ENCODE data around the gene OLIG3. TPM values are rescaled to one million over a fixed set of nuclear protein-coding genes. Genes with fewer than 3 reads are reported as not detected.

The OLIG3 gene
- total and polyA plus RNA-seq, 4 donors = not detected

- WGBS = 64% methylated on average over 4 of the region's 4 CpGs
- H3K4me1 ChIP-seq (ENCODE audit: control insufficient read depth in 4 of 4, insufficient read depth in 4 of 4, low read length in 3 of 4) = peaks cover 0 to 13% (median 1%) of the 10 kb centered on the region in 4 donors
Observed at GRCh38 chr6:137490961-137491360, 3.2 kb downstream of the OLIG3 start.

GRCh38 chr6:137490006-137490905 is 3.9 kb downstream of the OLIG3 start:
- Histone ChIP-seq H3K9me3 (ENCODE audit: control insufficient read depth in 4 of 4, low read length in 3 of 4) (peaks cover 0 to 9% (median 1%) of the 10 kb centered on the region in 4 donors), H3K27ac (ENCODE audit: low read depth in 1 of 2, low read length in 2 of 2) (no peak overlapping the region), H3K4me1 (ENCODE audit: control insufficient read depth in 4 of 4, insufficient read depth in 4 of 4, low read length in 3 of 4) (peaks cover 0 to 13% (median 1%) of the 10 kb centered on the region in 4 donors), H3K27me3 (ENCODE audit: control insufficient read depth in 4 of 4, insufficient read depth in 4 of 4, low read length in 3 of 4) (peaks cover 9 to 54% (median 31%) of the 10 kb centered on the region in 4 donors), H3K4me3 (ENCODE audit: low read depth in 1 of 3, low read length in 3 of 3) (no peak overlapping the region), H3K36me3 (ENCODE audit: control insufficient read depth in 4 of 4, insufficient read depth in 3 of 4, low read depth in 1 of 4, low read length in 3 of 4) (no peaks in the 10 kb centered on the region), H3K9ac (ENCODE audit: low read depth in 1 of 2, low read length in 2 of 2) (no peak overlapping the region)
- WGBS = 30% methylated on average over 19 of the region's 19 CpGs
- TF ChIP-seq EGR1 (IDR thresholded peaks at IDR 0.05; ENCODE audit: low read depth in 2 of 2) (no peak), SP1 (IDR thresholded peaks at IDR 0.05) (no peak), FOXA1 (IDR thresholded peaks at IDR 0.05) (no peak), FOXA2 (IDR thresholded peaks at IDR 0.05) (no peak), HNF4A (conservative IDR thresholded peaks at IDR 0.05) (no peak), RAD21 (IDR thresholded peaks at IDR 0.05) (no peak), RXRA (IDR thresholded peaks at IDR 0.05) (no peak), YY1 (IDR thresholded peaks at IDR 0.05) (no peak), TAF1 (conservative IDR thresholded peaks at IDR 0.05) (no peak), JUND (IDR thresholded peaks at IDR 0.05) (no peak)
- TF ChIP-seq, protein P1, sequence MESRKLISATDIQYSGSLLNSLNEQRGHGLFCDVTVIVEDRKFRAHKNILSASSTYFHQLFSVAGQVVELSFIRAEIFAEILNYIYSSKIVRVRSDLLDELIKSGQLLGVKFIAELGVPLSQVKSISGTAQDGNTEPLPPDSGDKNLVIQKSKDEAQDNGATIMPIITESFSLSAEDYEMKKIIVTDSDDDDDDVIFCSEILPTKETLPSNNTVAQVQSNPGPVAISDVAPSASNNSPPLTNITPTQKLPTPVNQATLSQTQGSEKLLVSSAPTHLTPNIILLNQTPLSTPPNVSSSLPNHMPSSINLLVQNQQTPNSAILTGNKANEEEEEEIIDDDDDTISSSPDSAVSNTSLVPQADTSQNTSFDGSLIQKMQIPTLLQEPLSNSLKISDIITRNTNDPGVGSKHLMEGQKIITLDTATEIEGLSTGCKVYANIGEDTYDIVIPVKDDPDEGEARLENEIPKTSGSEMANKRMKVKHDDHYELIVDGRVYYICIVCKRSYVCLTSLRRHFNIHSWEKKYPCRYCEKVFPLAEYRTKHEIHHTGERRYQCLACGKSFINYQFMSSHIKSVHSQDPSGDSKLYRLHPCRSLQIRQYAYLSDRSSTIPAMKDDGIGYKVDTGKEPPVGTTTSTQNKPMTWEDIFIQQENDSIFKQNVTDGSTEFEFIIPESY (IDR thresholded peaks at IDR 0.05) = no peak
- TF ChIP-seq, protein P2, sequence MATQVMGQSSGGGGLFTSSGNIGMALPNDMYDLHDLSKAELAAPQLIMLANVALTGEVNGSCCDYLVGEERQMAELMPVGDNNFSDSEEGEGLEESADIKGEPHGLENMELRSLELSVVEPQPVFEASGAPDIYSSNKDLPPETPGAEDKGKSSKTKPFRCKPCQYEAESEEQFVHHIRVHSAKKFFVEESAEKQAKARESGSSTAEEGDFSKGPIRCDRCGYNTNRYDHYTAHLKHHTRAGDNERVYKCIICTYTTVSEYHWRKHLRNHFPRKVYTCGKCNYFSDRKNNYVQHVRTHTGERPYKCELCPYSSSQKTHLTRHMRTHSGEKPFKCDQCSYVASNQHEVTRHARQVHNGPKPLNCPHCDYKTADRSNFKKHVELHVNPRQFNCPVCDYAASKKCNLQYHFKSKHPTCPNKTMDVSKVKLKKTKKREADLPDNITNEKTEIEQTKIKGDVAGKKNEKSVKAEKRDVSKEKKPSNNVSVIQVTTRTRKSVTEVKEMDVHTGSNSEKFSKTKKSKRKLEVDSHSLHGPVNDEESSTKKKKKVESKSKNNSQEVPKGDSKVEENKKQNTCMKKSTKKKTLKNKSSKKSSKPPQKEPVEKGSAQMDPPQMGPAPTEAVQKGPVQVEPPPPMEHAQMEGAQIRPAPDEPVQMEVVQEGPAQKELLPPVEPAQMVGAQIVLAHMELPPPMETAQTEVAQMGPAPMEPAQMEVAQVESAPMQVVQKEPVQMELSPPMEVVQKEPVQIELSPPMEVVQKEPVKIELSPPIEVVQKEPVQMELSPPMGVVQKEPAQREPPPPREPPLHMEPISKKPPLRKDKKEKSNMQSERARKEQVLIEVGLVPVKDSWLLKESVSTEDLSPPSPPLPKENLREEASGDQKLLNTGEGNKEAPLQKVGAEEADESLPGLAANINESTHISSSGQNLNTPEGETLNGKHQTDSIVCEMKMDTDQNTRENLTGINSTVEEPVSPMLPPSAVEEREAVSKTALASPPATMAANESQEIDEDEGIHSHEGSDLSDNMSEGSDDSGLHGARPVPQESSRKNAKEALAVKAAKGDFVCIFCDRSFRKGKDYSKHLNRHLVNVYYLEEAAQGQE (IDR thresholded peaks at IDR 0.05) = no peak
- TF ChIP-seq, protein P3, sequence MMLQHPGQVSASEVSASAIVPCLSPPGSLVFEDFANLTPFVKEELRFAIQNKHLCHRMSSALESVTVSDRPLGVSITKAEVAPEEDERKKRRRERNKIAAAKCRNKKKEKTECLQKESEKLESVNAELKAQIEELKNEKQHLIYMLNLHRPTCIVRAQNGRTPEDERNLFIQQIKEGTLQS (IDR thresholded peaks at IDR 0.05) = no peak
- TF ChIP-seq, protein P4, sequence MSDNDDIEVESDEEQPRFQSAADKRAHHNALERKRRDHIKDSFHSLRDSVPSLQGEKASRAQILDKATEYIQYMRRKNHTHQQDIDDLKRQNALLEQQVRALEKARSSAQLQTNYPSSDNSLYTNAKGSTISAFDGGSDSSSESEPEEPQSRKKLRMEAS (IDR thresholded peaks at IDR 0.05) = no peak
- no peak for DNase-seq (ENCODE audit: low spot score)

More at GRCh38 chr6:137490961-137491360, 3.2 kb downstream of the OLIG3 start:
- DNase-seq (ENCODE audit: low spot score) = no peak
- TF ChIP-seq JUND (IDR thresholded peaks at IDR 0.05) = no peak
- TF ChIP-seq TAF1 (conservative IDR thresholded peaks at IDR 0.05) = no peak
- no peak for TF ChIP-seq EGR1 (IDR thresholded peaks at IDR 0.05; ENCODE audit: low read depth in 2 of 2)
- TF ChIP-seq HNF4A (conservative IDR thresholded peaks at IDR 0.05) = no peak
- TF ChIP-seq, protein P1 (IDR thresholded peaks at IDR 0.05) = no peak
- TF ChIP-seq HNF4G (IDR thresholded peaks at IDR 0.05) = no peak
- no peak for TF ChIP-seq SP1 (IDR thresholded peaks at IDR 0.05)
- TF ChIP-seq GABPA (IDR thresholded peaks at IDR 0.05 in 1 of 2, conservative IDR thresholded peaks at IDR 0.05 in 1 of 2) = no peak
- TF ChIP-seq, protein P3 (IDR thresholded peaks at IDR 0.05) = no peak
- no peak for TF ChIP-seq NR2F2 (IDR thresholded peaks at IDR 0.05)
- no peak for TF ChIP-seq YY1 (IDR thresholded peaks at IDR 0.05)
- H3K27me3 ChIP-seq (ENCODE audit: control insufficient read depth in 4 of 4, insufficient read depth in 4 of 4, low read length in 3 of 4) = peaks cover 9 to 57% (median 33%) of the 10 kb centered on the region in 4 donors
- no peak overlapping the region for H3K9ac ChIP-seq (ENCODE audit: low read depth in 1 of 2, low read length in 2 of 2)
- H3K27ac ChIP-seq (ENCODE audit: low read depth in 1 of 2, low read length in 2 of 2) = no peak overlapping the region
- H3K36me3 ChIP-seq (ENCODE audit: control insufficient read depth in 4 of 4, insufficient read depth in 3 of 4, low read depth in 1 of 4, low read length in 3 of 4) = no peaks in the 10 kb centered on the region
- H3K9me3 ChIP-seq (ENCODE audit: control insufficient read depth in 4 of 4, low read length in 3 of 4) = peaks cover 0 to 9% (median 1%) of the 10 kb centered on the region in 4 donors
- no peak overlapping the region for H3K4me3 ChIP-seq (ENCODE audit: low read depth in 1 of 3, low read length in 3 of 3)
